BLaER1 (cell line): ENCODE data around the gene PIK3R3.

Experiments
- H3K27ac ChIP-seq: shearing (Covaris generic); formaldehyde crosslinking; 2 replicates; pipeline ENCODE4 v1.8.1; 2022
- H3K27me3 ChIP-seq: shearing (Covaris generic); formaldehyde crosslinking; 2 replicates; pipeline ENCODE4 v1.8.1; 2022
- H3K36me3 ChIP-seq: shearing (Covaris generic); formaldehyde crosslinking; 2 replicates; pipeline ENCODE4 v1.8.1; 2022
- H3K4me1 ChIP-seq: shearing (Covaris generic); formaldehyde crosslinking; 2 replicates; pipeline ENCODE4 v1.8.1; 2022
- H3K4me2 ChIP-seq: shearing (Covaris generic); formaldehyde crosslinking; 2 replicates; pipeline ENCODE4 v1.8.1; 2022
- H3K4me3 ChIP-seq: shearing (Covaris generic); formaldehyde crosslinking; 2 replicates; pipeline ENCODE4 v1.8.1; 2022
- H3K9ac ChIP-seq: shearing (Covaris generic); formaldehyde crosslinking; 2 replicates; pipeline ENCODE4 v1.8.1; 2022
- H3K9me3 ChIP-seq: shearing (Covaris generic); formaldehyde crosslinking; 2 replicates; pipeline ENCODE4 v1.8.1; 2022
- H4K20me1 ChIP-seq: shearing (Covaris generic); formaldehyde crosslinking; 2 replicates; pipeline ENCODE4 v1.8.1; 2022
- Cebpa-rat ChIP-seq: shearing (Covaris generic); IDR thresholded peaks from 2 replicates; pipeline ENCODE4 v1.8.1; 2022

PIK3R3 gene

GRCh38 chr1:46157916-46158311 is 25.5 kb upstream of the PIK3R3 start:
- Histone ChIP-seq H3K4me3 (no peak overlapping the region), H3K27me3 (no peaks in the 10 kb centered on the region), H3K36me3 (no peaks in the 10 kb centered on the region), H3K9me3 (no peaks in the 10 kb centered on the region), H3K27ac (no peak overlapping the region), H4K20me1 (no peaks in the 10 kb centered on the region), H3K9ac (no peak overlapping the region), H3K4me1 (no peaks in the 10 kb centered on the region), H3K4me2 (no peak overlapping the region)
- TF ChIP-seq Cebpa-rat = no peak

GRCh38 chr1:46153732-46154131 is 21.3 kb upstream of the PIK3R3 start:
- Histone ChIP-seq H3K9me3 (no peaks in the 10 kb centered on the region), H3K27me3 (no peaks in the 10 kb centered on the region), H4K20me1 (no peaks in the 10 kb centered on the region), H3K4me3 (no peak overlapping the region), H3K4me2 (no peak overlapping the region), H3K4me1 (no peaks in the 10 kb centered on the region), H3K36me3 (no peaks in the 10 kb centered on the region), H3K9ac (no peak overlapping the region), H3K27ac (no peak overlapping the region)
- TF ChIP-seq Cebpa-rat = no peak

- Histone ChIP-seq H3K9me3 (no peaks in the 10 kb centered on the region), H3K36me3 (no peaks in the 10 kb centered on the region), H4K20me1 (no peaks in the 10 kb centered on the region), H3K27ac (no peak overlapping the region), H3K4me1 (no peaks in the 10 kb centered on the region), H3K9ac (no peak overlapping the region), H3K27me3 (no peaks in the 10 kb centered on the region), H3K4me3 (no peak overlapping the region), H3K4me2 (no peak overlapping the region)
- no peak for TF ChIP-seq Cebpa-rat
Observed at GRCh38 chr1:46153228-46153627, 20.8 kb upstream of the PIK3R3 start.

GRCh38 chr1:46152016-46152415 is 19.6 kb upstream of the PIK3R3 start:
- Histone ChIP-seq H3K4me2 (no peak overlapping the region), H3K9ac (no peak overlapping the region), H3K4me3 (no peak overlapping the region), H3K4me1 (no peaks in the 10 kb centered on the region), H4K20me1 (no peaks in the 10 kb centered on the region), H3K36me3 (no peaks in the 10 kb centered on the region), H3K9me3 (no peaks in the 10 kb centered on the region), H3K27me3 (no peaks in the 10 kb centered on the region), H3K27ac (no peak overlapping the region)
- no peak for TF ChIP-seq Cebpa-rat

GRCh38 chr1:46150085-46150484 is 17.7 kb upstream of the PIK3R3 start:
- Histone ChIP-seq H3K27me3 (no peaks in the 10 kb centered on the region), H3K9ac (no peak overlapping the region), H3K4me2 (no peak overlapping the region), H3K36me3 (no peaks in the 10 kb centered on the region), H3K4me3 (no peak overlapping the region), H4K20me1 (no peaks in the 10 kb centered on the region), H3K9me3 (no peaks in the 10 kb centered on the region), H3K4me1 (no peaks in the 10 kb centered on the region), H3K27ac (no peak overlapping the region)
- no peak for TF ChIP-seq Cebpa-rat

GRCh38 chr1:46148318-46148717 is 15.9 kb upstream of the PIK3R3 start:
- no peaks in the 10 kb centered on the region for H3K4me1 ChIP-seq
- H3K4me3 ChIP-seq = no peak overlapping the region
- H3K4me2 ChIP-seq = no peak overlapping the region
- no peaks in the 10 kb centered on the region for H3K36me3 ChIP-seq
- no peak overlapping the region for H3K9ac ChIP-seq
- H3K9me3 ChIP-seq = no peaks in the 10 kb centered on the region; the same call in 1 of the 2 replicates
- no peaks in the 10 kb centered on the region for H3K27me3 ChIP-seq
- no peaks in the 10 kb centered on the region for H4K20me1 ChIP-seq
- no peak for TF ChIP-seq Cebpa-rat
- no peak overlapping the region for H3K27ac ChIP-seq

- H3K4me1 ChIP-seq = peaks cover 15% of the 10 kb centered on the region
- no peaks in the 10 kb centered on the region for H3K36me3 ChIP-seq
- no peaks in the 10 kb centered on the region for H3K27me3 ChIP-seq
- no peak overlapping the region for H3K4me3 ChIP-seq
- no peak overlapping the region for H3K9ac ChIP-seq
- H3K4me2 ChIP-seq = no peak overlapping the region
- H4K20me1 ChIP-seq = no peaks in the 10 kb centered on the region
- TF ChIP-seq Cebpa-rat = no peak
- H3K9me3 ChIP-seq = no peaks in the 10 kb centered on the region
- no peak overlapping the region for H3K27ac ChIP-seq
Observed at GRCh38 chr1:46137916-46138315, 5.5 kb upstream of the PIK3R3 start.

GRCh38 chr1:46136711-46137110 is 4.3 kb upstream of the PIK3R3 start:
- H3K9me3 ChIP-seq = no peaks in the 10 kb centered on the region
- H3K4me3 ChIP-seq = no peak overlapping the region
- H3K4me2 ChIP-seq = no peak overlapping the region

GRCh38 chr1:46134660-46135331 is 2.4 kb upstream of the PIK3R3 start:
- H3K4me1 ChIP-seq = peaks cover 15% of the 10 kb centered on the region
- no peaks in the 10 kb centered on the region for H4K20me1 ChIP-seq
- no peaks in the 10 kb centered on the region for H3K9me3 ChIP-seq
- no peak for TF ChIP-seq Cebpa-rat
- peak overlapping the region; percentile 91; the same call in 1 of the 2 replicates for H3K4me2 ChIP-seq
- no peak overlapping the region for H3K27ac ChIP-seq
- no peaks in the 10 kb centered on the region for H3K36me3 ChIP-seq
- H3K9ac ChIP-seq = no peak overlapping the region
- H3K27me3 ChIP-seq = no peaks in the 10 kb centered on the region
- no peak overlapping the region for H3K4me3 ChIP-seq

More at GRCh38 chr1:46136711-46137110, 4.3 kb upstream of the PIK3R3 start:
- no peak for TF ChIP-seq Cebpa-rat
- Histone ChIP-seq H3K9ac (no peak overlapping the region), H3K27me3 (no peaks in the 10 kb centered on the region), H3K27ac (no peak overlapping the region), H4K20me1 (no peaks in the 10 kb centered on the region), H3K4me1 (peaks cover 15% of the 10 kb centered on the region), H3K36me3 (no peaks in the 10 kb centered on the region)

- Histone ChIP-seq H3K27ac (peak overlapping the region; percentile 99), H3K9ac (peak overlapping the region; percentile 97), H4K20me1 (peaks cover 7% of the 10 kb centered on the region; the same call in 1 of the 2 replicates), H3K36me3 (no peaks in the 10 kb centered on the region), H3K9me3 (no peaks in the 10 kb centered on the region), H3K27me3 (no peaks in the 10 kb centered on the region), H3K4me2 (peak overlapping the region; percentile 91), H3K4me3 (peak overlapping the region; percentile 81), H3K4me1 (peaks cover 23% of the 10 kb centered on the region)
- TF ChIP-seq Cebpa-rat = no peak
Observed at GRCh38 chr1:46133781-46134350, 1.4 kb upstream of the PIK3R3 start.
